Astrocyte of the spinal cord (primary cell): ENCODE data around the gene RBMS3.
A peak's percentile ranks its signal among the peaks of the same experiment; 100 is the strongest.

Experiments used
- DNase-seq: peaks from one replicate; pipeline ENCODE4 v3.0.0; 2011; ENCODE audit warnings: low read depth, low spot score
- H3K4me3 ChIP-seq: 2 replicates; pipeline ENCODE4 v1.5.1; 2011; ENCODE audit warnings: low read depth, mild to moderate bottlenecking, low read length, moderate library complexity
- CTCF ChIP-seq: IDR thresholded peaks from 2 replicates; pipeline ENCODE4 v1.5.1; 2012; ENCODE audit warnings: low read depth, mild to moderate bottlenecking, low read length, inconsistent platforms
- in situ Hi-C: cut with HindIII; loops from 2 replicates; pipeline ENCODE4 v1.10.0; 2017; ENCODE audit warnings: low sequenced_read_pairs

RBMS3 gene

GRCh38 chr3:29593802-29594201 lies 312.9 kb downstream of the RBMS3 start:
- in situ Hi-C loops: no loop called here
- no peak for TF ChIP-seq CTCF
- no peak for DNase-seq
- H3K4me3 ChIP-seq: no peak overlapping the region

GRCh38 chr3:29594261-29594660 lies 313.4 kb downstream of the RBMS3 start:
- DNase-seq: no peak
- no peak for TF ChIP-seq CTCF
- no peak overlapping the region for H3K4me3 ChIP-seq
- in situ Hi-C loops: no loop called here

- no peak overlapping the region for H3K4me3 ChIP-seq
- peak; percentile 30 for DNase-seq
Observed at GRCh38 chr3:29597376-29598008, 316.6 kb downstream of the RBMS3 start.

GRCh38 chr3:29601861-29602585 lies 321.2 kb downstream of the RBMS3 start:
- DNase-seq: no peak
- TF ChIP-seq CTCF: no peak
- in situ Hi-C loops: no loop called here
- no peak overlapping the region for H3K4me3 ChIP-seq

More at GRCh38 chr3:29597376-29598008, 316.6 kb downstream of the RBMS3 start:
- in situ Hi-C loops: no loop called here
- no peak for TF ChIP-seq CTCF

- no peak for TF ChIP-seq CTCF
- peak; percentile 49 for DNase-seq
- in situ Hi-C loops: no loop called here
- H3K4me3 ChIP-seq: no peak overlapping the region
Observed at GRCh38 chr3:29605845-29606244, 325.0 kb downstream of the RBMS3 start.

GRCh38 chr3:29606416-29606815 lies 325.5 kb downstream of the RBMS3 start:
- in situ Hi-C loops: no loop called here
- DNase-seq: no peak
- H3K4me3 ChIP-seq: no peak overlapping the region
- TF ChIP-seq CTCF: no peak
